ENCODE results near the gene FAM53B. TPM values are rescaled to one million over a fixed set of nuclear protein-coding genes. Genes with fewer than 3 reads are reported as not detected.
A peak's percentile ranks its signal among the peaks of the same experiment; 100 is the strongest.
"Not testable (repeated sequence)": the region's sequence is repeated elsewhere in the genome, so short reads cannot be mapped to it uniquely, and the experiment has no call there.

The FAM53B gene, protein sequence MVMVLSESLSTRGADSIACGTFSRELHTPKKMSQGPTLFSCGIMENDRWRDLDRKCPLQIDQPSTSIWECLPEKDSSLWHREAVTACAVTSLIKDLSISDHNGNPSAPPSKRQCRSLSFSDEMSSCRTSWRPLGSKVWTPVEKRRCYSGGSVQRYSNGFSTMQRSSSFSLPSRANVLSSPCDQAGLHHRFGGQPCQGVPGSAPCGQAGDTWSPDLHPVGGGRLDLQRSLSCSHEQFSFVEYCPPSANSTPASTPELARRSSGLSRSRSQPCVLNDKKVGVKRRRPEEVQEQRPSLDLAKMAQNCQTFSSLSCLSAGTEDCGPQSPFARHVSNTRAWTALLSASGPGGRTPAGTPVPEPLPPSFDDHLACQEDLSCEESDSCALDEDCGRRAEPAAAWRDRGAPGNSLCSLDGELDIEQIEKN
- 8.0 TPM for polyA plus RNA-seq (2012; ENCODE audit: low read depth, missing spikeins)

DNA sequence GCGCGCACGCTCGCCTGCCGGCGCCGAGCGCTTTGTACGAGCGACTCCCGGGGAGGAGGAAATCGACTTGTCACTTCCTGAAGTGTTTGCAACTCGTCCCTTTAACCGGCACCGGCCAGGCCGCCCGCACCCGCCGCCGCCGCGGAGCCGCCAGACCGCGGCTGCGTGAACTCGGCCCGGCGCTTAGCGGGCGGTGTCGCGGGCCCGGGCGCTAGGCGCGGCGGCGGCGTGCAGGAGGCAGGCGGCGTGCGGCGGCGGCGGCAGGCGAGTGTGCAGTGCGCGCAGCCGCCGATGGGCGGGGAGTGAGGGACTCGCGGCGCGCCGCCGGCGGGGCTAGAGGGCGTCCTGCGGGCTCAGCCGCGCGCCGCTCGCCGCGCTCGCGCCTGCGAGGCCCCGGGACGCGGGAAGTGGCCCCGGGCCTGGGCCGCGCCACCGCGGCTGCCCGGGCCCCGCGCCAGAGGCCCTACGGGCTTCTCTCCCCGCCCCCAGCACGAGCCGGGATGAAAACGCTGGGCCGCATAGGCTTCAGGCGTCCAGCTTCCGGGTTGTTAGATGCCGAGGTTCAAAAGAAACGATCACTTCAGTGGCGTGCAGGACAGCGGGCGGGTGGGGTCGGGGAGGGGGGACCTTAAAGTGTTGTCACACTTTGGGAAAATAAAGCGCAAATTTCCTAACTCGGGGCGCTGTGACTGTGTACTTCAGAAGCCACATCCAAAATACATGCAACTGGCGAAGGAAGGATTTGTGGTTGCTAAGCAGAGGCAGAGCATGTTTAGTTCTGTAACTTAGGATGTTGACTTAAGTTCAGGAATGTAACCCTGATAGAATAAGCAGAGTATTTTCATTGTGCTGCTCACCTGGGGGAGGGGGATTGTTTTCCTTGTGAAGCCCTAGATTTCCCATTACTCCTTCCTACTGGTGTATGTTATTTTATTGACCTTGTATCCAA is at the start of gene FAM53B:
Gene FAM53B (minus strand): TSS at position 277 of the 949 bp plus-strand sequence. CDS start 37,665 bp downstream, outside the sequence.
- no peak for TF ChIP-seq POLR2AphosphoS5 (IDR thresholded peaks at IDR 0.05; ENCODE audit: low read depth, low read length)
- TF ChIP-seq POLR2A (IDR thresholded peaks at IDR 0.05; ENCODE audit: low read depth, low read length) = peak; percentile 44; the same call in 1 of the 2 replicates
- TF ChIP-seq TAF1 (IDR thresholded peaks at IDR 0.05; ENCODE audit: low read depth, low read length) = no peak
- DNase-seq (ENCODE audit: insufficient read length, low spot score) (peak; percentile 69), FAIRE-seq (peak; percentile 92)

- no peak for FAIRE-seq
- no peak for DNase-seq (ENCODE audit: insufficient read length, low spot score)
- TF ChIP-seq SPI1 (IDR thresholded peaks at IDR 0.05; ENCODE audit: low read depth, low read length) (no peak), POU2F2 (IDR thresholded peaks at IDR 0.05; ENCODE audit: low read depth, low read length) (no peak), PAX5 (IDR thresholded peaks at IDR 0.05; ENCODE audit: insufficient read depth, low read length, severe bottlenecking) (no peak), POLR2AphosphoS5 (IDR thresholded peaks at IDR 0.05; ENCODE audit: low read depth, low read length) (no peak), TAF1 (IDR thresholded peaks at IDR 0.05; ENCODE audit: low read depth, low read length) (no peak), POLR2A (IDR thresholded peaks at IDR 0.05; ENCODE audit: low read depth, low read length) (no peak)
Observed at GRCh38 chr10:124792998-124793352, 48.8 kb upstream of the FAM53B start.

GRCh38 chr10:124791547-124792348 is 47.6 kb upstream of the FAM53B start, which contains the start of gene EEF1AKMT2:
TSS of gene EEF1AKMT2 (minus strand) at chr10:124791887. CDS start at chr10:124791833, 54 bp downstream.
- DNase-seq (ENCODE audit: insufficient read length, low spot score) = peak; percentile 93
- TF ChIP-seq POU2F2 (IDR thresholded peaks at IDR 0.05; ENCODE audit: low read depth, low read length) (0 out of 2 replicates have a peak, but pooled peaks have one; percentile 21), PAX5 (IDR thresholded peaks at IDR 0.05; ENCODE audit: insufficient read depth, low read length, severe bottlenecking) (no peak), POLR2AphosphoS5 (IDR thresholded peaks at IDR 0.05; ENCODE audit: low read depth, low read length) (peak; percentile 79), TAF1 (IDR thresholded peaks at IDR 0.05; ENCODE audit: low read depth, low read length) (peak; percentile 87), POLR2A (IDR thresholded peaks at IDR 0.05; ENCODE audit: low read depth, low read length) (peak; percentile 86)
- peak; percentile 98 for FAIRE-seq

DNA sequence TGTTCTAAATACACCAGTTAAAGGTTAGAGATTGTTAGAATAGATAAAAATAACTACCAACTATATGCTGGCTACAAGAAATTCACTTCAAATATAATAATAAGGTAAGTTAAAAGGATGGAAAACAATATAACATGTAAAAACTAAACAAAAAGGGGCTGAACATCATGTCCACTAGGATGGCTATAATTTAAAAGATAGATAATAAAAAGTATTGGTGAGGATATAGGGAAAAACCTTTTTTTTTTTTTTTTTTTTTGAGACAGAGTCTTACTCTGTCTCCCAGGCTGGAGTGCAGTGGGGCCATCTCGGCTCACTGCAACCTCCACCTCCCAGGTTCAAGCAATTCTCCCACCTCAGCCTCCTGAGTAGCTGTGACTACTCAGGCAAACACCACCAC is 38.7 kb upstream of the FAM53B start:
- FAIRE-seq; DNase-seq (ENCODE audit: insufficient read length, low spot score): not testable (repeated sequence)

DNA sequence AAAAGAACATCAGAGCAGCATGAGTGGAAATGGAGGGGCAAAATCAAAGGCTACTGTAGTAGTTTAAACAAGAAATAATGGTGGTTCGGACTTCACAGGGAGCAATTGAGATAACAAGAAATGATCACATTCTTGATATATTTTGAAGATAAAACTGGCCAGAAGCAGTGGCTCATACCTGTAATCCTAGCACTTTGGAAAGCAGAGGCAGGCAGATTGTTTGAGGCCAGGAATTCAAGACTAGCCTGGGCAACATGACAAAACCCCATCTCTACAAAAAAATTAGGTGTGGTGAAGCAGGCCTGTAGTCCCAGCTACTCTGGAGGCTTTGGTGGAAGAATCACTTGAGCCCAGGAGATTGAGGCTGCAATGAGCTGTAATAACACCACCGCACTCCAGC is 24.6 kb upstream of the FAM53B start:
- DNase-seq (ENCODE audit: insufficient read length, low spot score) (no peak), FAIRE-seq (no peak)
- TF ChIP-seq POU2F2 (IDR thresholded peaks at IDR 0.05; ENCODE audit: low read depth, low read length) (no peak), SPI1 (IDR thresholded peaks at IDR 0.05; ENCODE audit: low read depth, low read length) (no peak), POLR2AphosphoS5 (IDR thresholded peaks at IDR 0.05; ENCODE audit: low read depth, low read length) (no peak), PAX5 (IDR thresholded peaks at IDR 0.05; ENCODE audit: insufficient read depth, low read length, severe bottlenecking) (no peak), POLR2A (IDR thresholded peaks at IDR 0.05; ENCODE audit: low read depth, low read length) (no peak), TAF1 (IDR thresholded peaks at IDR 0.05; ENCODE audit: low read depth, low read length) (no peak)

- TF ChIP-seq POLR2AphosphoS5 (IDR thresholded peaks at IDR 0.05; ENCODE audit: low read depth, low read length) (no peak), TAF1 (IDR thresholded peaks at IDR 0.05; ENCODE audit: low read depth, low read length) (no peak), POU2F2 (IDR thresholded peaks at IDR 0.05; ENCODE audit: low read depth, low read length) (no peak), PAX5 (IDR thresholded peaks at IDR 0.05; ENCODE audit: insufficient read depth, low read length, severe bottlenecking) (no peak), POLR2A (IDR thresholded peaks at IDR 0.05; ENCODE audit: low read depth, low read length) (no peak), SPI1 (IDR thresholded peaks at IDR 0.05; ENCODE audit: low read depth, low read length) (no peak)
- DNase-seq (ENCODE audit: insufficient read length, low spot score) = no peak
- FAIRE-seq = peak; percentile 41
Observed at GRCh38 chr10:124765256-124765655, 21.1 kb upstream of the FAM53B start.

DNA sequence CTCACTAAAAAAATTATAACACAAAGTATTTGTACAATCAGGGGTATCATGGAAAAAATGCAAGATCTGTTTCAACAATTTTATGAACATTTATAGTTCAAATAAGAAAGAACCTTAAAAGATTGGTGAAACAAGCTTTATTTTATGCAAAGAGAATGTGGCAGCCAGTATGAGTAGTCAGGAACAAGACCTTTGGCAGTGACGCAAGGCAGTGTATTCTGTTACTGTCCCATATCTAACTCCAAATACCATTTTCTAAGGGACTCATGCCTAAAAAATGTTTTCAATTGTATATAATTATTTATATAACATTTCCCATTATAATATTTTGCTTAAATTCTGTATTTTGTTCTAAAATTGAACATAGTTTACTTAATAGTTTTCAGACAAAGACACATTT is 19.1 kb upstream of the FAM53B start:
- TF ChIP-seq POLR2AphosphoS5 (IDR thresholded peaks at IDR 0.05; ENCODE audit: low read depth, low read length) = no peak
- TF ChIP-seq POU2F2 (IDR thresholded peaks at IDR 0.05; ENCODE audit: low read depth, low read length) = no peak
- TF ChIP-seq SPI1 (IDR thresholded peaks at IDR 0.05; ENCODE audit: low read depth, low read length) = no peak
- no peak for TF ChIP-seq POLR2A (IDR thresholded peaks at IDR 0.05; ENCODE audit: low read depth, low read length)
- no peak for TF ChIP-seq PAX5 (IDR thresholded peaks at IDR 0.05; ENCODE audit: insufficient read depth, low read length, severe bottlenecking)
- no peak for TF ChIP-seq TAF1 (IDR thresholded peaks at IDR 0.05; ENCODE audit: low read depth, low read length)
- no peak for DNase-seq (ENCODE audit: insufficient read length, low spot score)
- FAIRE-seq = no peak

- DNase-seq (ENCODE audit: insufficient read length, low spot score) = no peak
- FAIRE-seq = no peak
- TF ChIP-seq TAF1 (IDR thresholded peaks at IDR 0.05; ENCODE audit: low read depth, low read length) (no peak), SPI1 (IDR thresholded peaks at IDR 0.05; ENCODE audit: low read depth, low read length) (no peak), POLR2A (IDR thresholded peaks at IDR 0.05; ENCODE audit: low read depth, low read length) (no peak), PAX5 (IDR thresholded peaks at IDR 0.05; ENCODE audit: insufficient read depth, low read length, severe bottlenecking) (no peak), POLR2AphosphoS5 (IDR thresholded peaks at IDR 0.05; ENCODE audit: low read depth, low read length) (no peak), POU2F2 (IDR thresholded peaks at IDR 0.05; ENCODE audit: low read depth, low read length) (no peak)
Observed at GRCh38 chr10:124762281-124762680, 18.1 kb upstream of the FAM53B start.

Measured in GM12891 (cell line).